ENCODE results near the gene AKAP8L.
"Not testable (repeated sequence)": the region's sequence is repeated elsewhere in the genome, so short reads cannot be mapped to it uniquely, and the experiment has no call there.

Gene AKAP8L

GRCh38 chr19:15341328-15341727, 77.5 kb downstream of the AKAP8L start:
- no CpG with 5 or more reads among the region's 11 CpGs for WGBS (ENCODE audit: extremely low coverage, insufficient coverage, insufficient read length)
- not testable (repeated sequence) for H3K9ac ChIP-seq (ENCODE audit: low read length); H3K4ac ChIP-seq (ENCODE audit: low read depth, low read length); H2BK12ac ChIP-seq (ENCODE audit: low read length); H3K9me3 ChIP-seq (ENCODE audit: insufficient read depth, low read depth, low read length); H3K79me2 ChIP-seq (ENCODE audit: control insufficient read depth, insufficient read depth, low read length, poor library complexity); H3K4me2 ChIP-seq (ENCODE audit: low read length); H3K79me1 ChIP-seq (ENCODE audit: low read length); H2BK5ac ChIP-seq (ENCODE audit: low read depth, low read length, poor library complexity); H3K4me3 ChIP-seq (ENCODE audit: low read depth, low read length); H4K8ac ChIP-seq (ENCODE audit: low read depth, low read length); DNase-seq; H4K12ac ChIP-seq (ENCODE audit: low read depth, low read length); H3K23ac ChIP-seq (ENCODE audit: low read length); H3K27ac ChIP-seq (ENCODE audit: low read depth, low read length); H3K4me1 ChIP-seq (ENCODE audit: control insufficient read depth in 1 of 2, insufficient read depth in 2 of 2, low read length in 2 of 2); H2AFZ ChIP-seq (ENCODE audit: insufficient read depth, low read length, poor library complexity); H2AK5ac ChIP-seq (ENCODE audit: low read length); H2BK120ac ChIP-seq (ENCODE audit: insufficient read depth, low read length, poor library complexity); H3K18ac ChIP-seq (ENCODE audit: low read length); H3K14ac ChIP-seq (ENCODE audit: low read length); H4K91ac ChIP-seq (ENCODE audit: low read depth, low read length); H3K27me3 ChIP-seq (ENCODE audit: insufficient read depth, low read length)
- H3K36me3 ChIP-seq (ENCODE audit: control insufficient read depth in 1 of 2, insufficient read depth in 2 of 2, low read length in 2 of 2), result peaks cover 11 to 13% of the 10 kb centered on the region in 2 experiments

- Histone ChIP-seq H3K36me3 (ENCODE audit: control insufficient read depth in 1 of 2, insufficient read depth in 2 of 2, low read length in 2 of 2) (peaks cover 8 to 10% of the 10 kb centered on the region in 2 experiments), H3K23ac (ENCODE audit: low read length) (no peak overlapping the region), H2AK5ac (ENCODE audit: low read length) (no peak overlapping the region), H3K4me2 (ENCODE audit: low read length) (no peak overlapping the region), H3K4ac (ENCODE audit: low read depth, low read length) (no peak overlapping the region), H4K91ac (ENCODE audit: low read depth, low read length) (no peak overlapping the region), H3K18ac (ENCODE audit: low read length) (no peak overlapping the region), H3K14ac (ENCODE audit: low read length) (no peak overlapping the region), H3K9me3 (ENCODE audit: insufficient read depth, low read depth, low read length) (peaks cover 2% of the 10 kb centered on the region), H3K4me1 (ENCODE audit: control insufficient read depth in 1 of 2, insufficient read depth in 2 of 2, low read length in 2 of 2) (no peaks in the 10 kb centered on the region), H3K27me3 (ENCODE audit: insufficient read depth, low read length) (no peaks in the 10 kb centered on the region), H4K8ac (ENCODE audit: low read depth, low read length) (no peak overlapping the region), H4K12ac (ENCODE audit: low read depth, low read length) (no peak overlapping the region), H3K79me2 (ENCODE audit: control insufficient read depth, insufficient read depth, low read length, poor library complexity) (no peaks in the 10 kb centered on the region), H3K9ac (ENCODE audit: low read length) (no peak overlapping the region), H2BK120ac (ENCODE audit: insufficient read depth, low read length, poor library complexity) (no peak overlapping the region), H2BK12ac (ENCODE audit: low read length) (no peak overlapping the region), H3K79me1 (ENCODE audit: low read length) (no peaks in the 10 kb centered on the region), H3K27ac (ENCODE audit: low read depth, low read length) (no peak overlapping the region), H2BK5ac (ENCODE audit: low read depth, low read length, poor library complexity) (no peak overlapping the region), H3K4me3 (ENCODE audit: low read depth, low read length) (no peak overlapping the region), H2AFZ (ENCODE audit: insufficient read depth, low read length, poor library complexity) (no peak overlapping the region)
- peak in 1 of 2 donors; percentile 56 for DNase-seq
- WGBS (ENCODE audit: extremely low coverage, insufficient coverage, insufficient read length), result no CpG with 5 or more reads among the region's 4 CpGs
Observed at GRCh38 chr19:15340086-15340485, 78.7 kb downstream of the AKAP8L start.

GRCh38 chr19:15337202-15337601, 81.6 kb downstream of the AKAP8L start:
- DNase-seq, result no peak
- H3K4me3 ChIP-seq (ENCODE audit: low read depth, low read length), result no peak overlapping the region

GRCh38 chr19:15335992-15336391, 82.8 kb downstream of the AKAP8L start:
- WGBS (ENCODE audit: extremely low coverage, insufficient coverage, insufficient read length), result no CpG with 5 or more reads among the region's 7 CpGs
- H4K12ac ChIP-seq (ENCODE audit: low read depth, low read length); H3K18ac ChIP-seq (ENCODE audit: low read length); H3K9me3 ChIP-seq (ENCODE audit: insufficient read depth, low read depth, low read length); H3K27ac ChIP-seq (ENCODE audit: low read depth, low read length); H3K23ac ChIP-seq (ENCODE audit: low read length); H2AFZ ChIP-seq (ENCODE audit: insufficient read depth, low read length, poor library complexity); H3K9ac ChIP-seq (ENCODE audit: low read length); H3K4me1 ChIP-seq (ENCODE audit: control insufficient read depth in 1 of 2, insufficient read depth in 2 of 2, low read length in 2 of 2); H4K91ac ChIP-seq (ENCODE audit: low read depth, low read length); DNase-seq; H3K4ac ChIP-seq (ENCODE audit: low read depth, low read length); H2BK12ac ChIP-seq (ENCODE audit: low read length); H4K8ac ChIP-seq (ENCODE audit: low read depth, low read length); H2BK120ac ChIP-seq (ENCODE audit: insufficient read depth, low read length, poor library complexity); H2AK5ac ChIP-seq (ENCODE audit: low read length); H3K4me3 ChIP-seq (ENCODE audit: low read depth, low read length); H3K4me2 ChIP-seq (ENCODE audit: low read length); H3K36me3 ChIP-seq (ENCODE audit: control insufficient read depth in 1 of 2, insufficient read depth in 2 of 2, low read length in 2 of 2); H3K27me3 ChIP-seq (ENCODE audit: insufficient read depth, low read length); H2BK5ac ChIP-seq (ENCODE audit: low read depth, low read length, poor library complexity); H3K14ac ChIP-seq (ENCODE audit: low read length): not testable (repeated sequence)
- H3K79me2 ChIP-seq (ENCODE audit: control insufficient read depth, insufficient read depth, low read length, poor library complexity), result peaks cover 16% of the 10 kb centered on the region
- peaks cover 14% of the 10 kb centered on the region for H3K79me1 ChIP-seq (ENCODE audit: low read length)

More at GRCh38 chr19:15337202-15337601, 81.6 kb downstream of the AKAP8L start:
- no peak overlapping the region for H3K23ac ChIP-seq (ENCODE audit: low read length)
- H3K18ac ChIP-seq (ENCODE audit: low read length), result no peak overlapping the region
- H4K8ac ChIP-seq (ENCODE audit: low read depth, low read length), result no peak overlapping the region
- no peak overlapping the region for H3K4me2 ChIP-seq (ENCODE audit: low read length)
- no peak overlapping the region for H2AFZ ChIP-seq (ENCODE audit: insufficient read depth, low read length, poor library complexity)
- no peak overlapping the region for H2AK5ac ChIP-seq (ENCODE audit: low read length)
- no peak overlapping the region for H3K14ac ChIP-seq (ENCODE audit: low read length)
- no peak overlapping the region for H4K91ac ChIP-seq (ENCODE audit: low read depth, low read length)
- H3K9ac ChIP-seq (ENCODE audit: low read length), result no peak overlapping the region
- H2BK120ac ChIP-seq (ENCODE audit: insufficient read depth, low read length, poor library complexity), result no peak overlapping the region
- H3K79me1 ChIP-seq (ENCODE audit: low read length), result peaks cover 5% of the 10 kb centered on the region
- no peaks in the 10 kb centered on the region for H3K9me3 ChIP-seq (ENCODE audit: insufficient read depth, low read depth, low read length)
- peaks cover 0 to 4% of the 10 kb centered on the region in 2 experiments for H3K4me1 ChIP-seq (ENCODE audit: control insufficient read depth in 1 of 2, insufficient read depth in 2 of 2, low read length in 2 of 2)
- no peak overlapping the region for H4K12ac ChIP-seq (ENCODE audit: low read depth, low read length)
- no peak overlapping the region for H3K4ac ChIP-seq (ENCODE audit: low read depth, low read length)
- H3K27me3 ChIP-seq (ENCODE audit: insufficient read depth, low read length), result no peaks in the 10 kb centered on the region
- H3K79me2 ChIP-seq (ENCODE audit: control insufficient read depth, insufficient read depth, low read length, poor library complexity), result peaks cover 6% of the 10 kb centered on the region
- no peak overlapping the region for H2BK12ac ChIP-seq (ENCODE audit: low read length)
- H2BK5ac ChIP-seq (ENCODE audit: low read depth, low read length, poor library complexity), result no peak overlapping the region
- no peak overlapping the region for H3K27ac ChIP-seq (ENCODE audit: low read depth, low read length)
- no CpG with 5 or more reads among the region's 8 CpGs for whole genome bisulfite sequencing (ENCODE audit: extremely low coverage, insufficient coverage, insufficient read length)
- H3K36me3 ChIP-seq (ENCODE audit: control insufficient read depth in 1 of 2, insufficient read depth in 2 of 2, low read length in 2 of 2), result peaks cover 0 to under 1% of the 10 kb centered on the region in 2 experiments

Data from trophoblast cell (in vitro differentiated cells and primary cell).